Central memory CD4-positive, alpha-beta T cell (primary cell): ENCODE results near the gene C2orf76.
"Not testable (repeated sequence)": the region's sequence is repeated elsewhere in the genome, so short reads cannot be mapped to it uniquely, and the experiment has no call there.

ENCODE experiments used
- DNase-seq: peaks from one replicate; pipeline ENCODE4 v3.0.0; 2022

The C2orf76 gene

GRCh38 chr2:119293254-119293653 lies 73.4 kb downstream of the C2orf76 start:
- DNase-seq = no peak

- DNase-seq = no peak
Measured at GRCh38 chr2:119292226-119292625, 74.4 kb downstream of the C2orf76 start.

- DNase-seq = no peak
Measured at GRCh38 chr2:119291588-119292167, 75.0 kb downstream of the C2orf76 start.

GRCh38 chr2:119290859-119291587 lies 75.6 kb downstream of the C2orf76 start:
- DNase-seq = peak; percentile 10

- DNase-seq = no peak
Measured at GRCh38 chr2:119289642-119290041, 77.0 kb downstream of the C2orf76 start.

GRCh38 chr2:119289093-119289492 lies 77.5 kb downstream of the C2orf76 start:
- no peak for DNase-seq

- DNase-seq = no peak
Measured at GRCh38 chr2:119288576-119288975, 78.1 kb downstream of the C2orf76 start.

- no peak for DNase-seq
Measured at GRCh38 chr2:119286661-119287060, 80.0 kb downstream of the C2orf76 start.

GRCh38 chr2:119283873-119284331 lies 82.7 kb downstream of the C2orf76 start:
- no peak for DNase-seq

- no peak for DNase-seq
Measured at GRCh38 chr2:119282996-119283511, 83.6 kb downstream of the C2orf76 start.

- DNase-seq = no peak
Measured at GRCh38 chr2:119282146-119282995, 84.3 kb downstream of the C2orf76 start.

- no peak for DNase-seq
Measured at GRCh38 chr2:119280680-119281079, 86.0 kb downstream of the C2orf76 start.

GRCh38 chr2:119279666-119280065 lies 87.0 kb downstream of the C2orf76 start:
- no peak for DNase-seq

- no peak for DNase-seq
Measured at GRCh38 chr2:119278946-119279345, 87.7 kb downstream of the C2orf76 start.

- DNase-seq = not testable (repeated sequence)
Measured at GRCh38 chr2:119278385-119278784, 88.2 kb downstream of the C2orf76 start.

GRCh38 chr2:119276864-119277263 lies 89.8 kb downstream of the C2orf76 start:
- no peak for DNase-seq

- DNase-seq = no peak
Measured at GRCh38 chr2:119267604-119268003, 99.0 kb downstream of the C2orf76 start.

GRCh38 chr2:119266091-119266589 lies 100.5 kb downstream of the C2orf76 start:
- DNase-seq = no peak

- DNase-seq = no peak
Measured at GRCh38 chr2:119265693-119266066, 101.0 kb downstream of the C2orf76 start.

GRCh38 chr2:119264781-119265692 lies 101.6 kb downstream of the C2orf76 start:
- peak; percentile 10 for DNase-seq

GRCh38 chr2:119263656-119264055 lies 103.0 kb downstream of the C2orf76 start:
- DNase-seq = no peak

GRCh38 chr2:119263025-119263424 lies 103.6 kb downstream of the C2orf76 start:
- DNase-seq = no peak
